NCI-H446 (cell line): ENCODE data around the gene TEX19.
A peak's percentile ranks its signal among the peaks of the same experiment; 100 is the strongest.
"Not testable (repeated sequence)": the region's sequence is repeated elsewhere in the genome, so short reads cannot be mapped to it uniquely, and the experiment has no call there.

Experiments used
- DNase-seq, 2 experiments: peaks; one replicate each; lab custom pipeline; 2025; lab: John Stamatoyannopoulos, UW

Gene TEX19

DNA sequence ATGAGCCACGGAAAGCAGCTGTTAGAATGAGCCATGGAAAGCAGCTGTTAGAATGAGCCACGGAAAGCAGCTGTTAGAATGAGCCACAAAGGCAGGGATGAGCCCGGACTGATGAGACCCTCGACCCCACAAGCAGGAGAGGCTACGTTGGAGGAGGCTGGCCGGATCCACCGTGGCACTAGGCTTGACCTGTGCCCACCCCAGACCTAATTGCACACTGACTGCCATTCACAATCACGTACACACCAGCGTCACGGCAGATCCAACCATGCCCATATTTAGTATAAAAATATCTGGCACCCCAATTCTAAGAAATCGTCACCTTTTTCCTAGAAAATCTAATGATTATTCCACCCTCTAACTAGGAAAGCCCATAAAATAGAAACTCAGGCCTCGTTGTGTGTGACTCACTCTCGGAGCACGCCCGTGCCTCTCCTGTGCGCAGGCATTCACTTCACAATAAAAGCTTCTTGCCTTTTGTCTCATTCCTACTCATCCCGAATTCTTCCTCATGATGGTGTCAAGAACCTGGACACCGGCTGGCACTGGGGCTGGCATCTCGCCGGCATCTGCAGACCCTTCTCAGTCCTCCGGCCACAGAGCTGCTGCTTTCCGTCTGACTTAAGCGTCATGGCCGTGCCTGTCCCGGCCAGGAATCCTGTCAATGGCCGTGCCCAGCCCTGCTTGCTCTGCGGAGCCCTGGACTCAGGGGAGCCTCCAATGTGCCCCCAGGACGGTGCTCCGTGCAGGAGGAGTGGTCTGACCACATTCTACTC lies 20.0 kb upstream of the TEX19 start:
- peak in 1 of 2 experiments; percentile 67 for DNase-seq

DNA sequence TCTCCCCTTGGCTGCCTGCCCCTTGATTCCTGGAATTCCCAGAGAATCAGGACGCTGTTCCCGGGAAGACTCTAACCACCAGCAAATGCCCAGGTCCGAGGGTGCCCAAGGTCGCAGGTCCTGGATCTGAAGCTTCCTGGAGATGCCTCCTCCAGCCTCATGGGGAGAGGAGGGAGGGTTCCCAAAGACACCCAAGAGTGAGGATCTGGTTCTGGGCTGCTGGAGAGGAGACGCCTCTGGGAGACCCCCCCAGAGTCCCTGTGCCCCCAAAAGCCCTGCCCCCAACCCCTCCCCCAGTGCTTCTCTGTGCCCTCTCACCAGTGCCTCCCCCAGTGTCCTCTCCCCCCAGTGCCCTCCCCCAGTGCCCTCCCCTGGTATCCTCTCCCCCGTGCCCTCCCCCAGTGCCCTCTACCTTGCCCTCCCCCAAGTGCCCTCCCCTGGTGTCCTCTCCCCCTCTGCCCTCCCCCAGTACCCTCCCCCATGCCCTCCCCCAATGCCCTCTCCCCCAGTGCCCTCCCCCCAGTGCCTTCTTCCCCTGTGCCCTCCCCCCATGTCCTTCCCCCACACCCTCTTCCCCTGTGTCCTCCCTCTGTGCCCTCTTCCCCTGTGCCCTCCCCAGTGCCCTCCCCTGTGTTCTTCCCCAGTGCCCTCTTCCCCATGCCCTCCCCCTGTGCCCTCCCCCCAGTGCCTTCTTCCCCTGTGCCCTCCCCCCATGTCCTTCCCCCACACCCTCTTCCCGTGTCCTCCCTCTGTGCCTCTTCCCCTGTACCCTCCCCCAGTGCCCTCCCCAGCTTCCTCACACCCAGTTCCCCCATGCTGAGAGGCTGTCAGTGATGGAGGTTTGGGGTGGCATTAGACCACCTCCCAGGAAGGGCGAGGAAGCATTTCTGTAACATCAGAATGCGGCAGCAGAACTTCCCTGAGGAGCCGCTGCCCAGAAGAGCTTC lies 19.1 kb upstream of the TEX19 start:
- DNase-seq: peak in 1 of 2 experiments; percentile 51

- DNase-seq: no peak
These were observed 16.5 kb upstream of the TEX19 start for GRCh38 chr17:82342361-82343079.

GRCh38 chr17:82343560-82343959 lies 15.5 kb upstream of the TEX19 start:
- no peak for DNase-seq

- DNase-seq: no peak
These were observed 14.7 kb upstream of the TEX19 start for GRCh38 chr17:82344175-82344907.

DNA sequence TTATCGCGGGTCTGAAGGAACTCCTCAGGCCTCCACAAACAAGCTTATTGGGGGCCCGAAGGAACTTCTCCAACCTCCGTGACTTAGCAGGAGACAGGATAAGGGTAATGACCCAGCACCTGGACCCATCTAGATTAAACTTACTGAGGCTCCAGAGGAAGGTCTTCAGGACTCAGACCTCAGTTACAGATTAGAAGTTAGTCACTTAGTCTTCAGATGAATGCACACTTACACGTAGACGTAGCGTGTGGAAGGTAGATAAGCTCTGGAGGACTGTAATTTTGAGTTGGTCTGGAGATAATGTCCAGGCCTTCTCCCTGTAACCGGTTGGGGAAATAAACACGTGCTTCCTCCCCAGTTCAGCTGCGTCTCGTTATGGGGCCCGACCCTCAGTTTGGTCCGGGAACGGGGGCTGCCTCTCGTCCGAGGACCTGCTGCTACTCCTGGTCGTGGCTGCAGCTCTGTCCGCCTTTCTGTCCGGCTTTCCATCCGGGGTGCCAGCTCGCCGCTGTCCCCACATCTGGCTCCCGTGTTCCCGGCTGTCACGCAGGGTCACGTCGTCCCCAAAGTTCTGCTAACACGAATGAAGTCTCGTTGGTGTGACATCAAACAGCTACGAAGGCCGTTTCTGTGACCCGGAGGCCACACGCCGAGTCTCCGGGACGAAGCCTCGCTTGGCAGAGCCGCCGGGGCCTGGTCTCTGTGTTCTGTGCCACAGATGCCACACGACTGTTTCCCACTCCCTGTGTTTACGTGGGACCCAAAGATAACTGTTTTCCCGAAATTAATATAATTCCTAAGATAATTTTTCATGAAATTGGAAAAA lies 13.7 kb upstream of the TEX19 start:
- no peak for DNase-seq

DNA sequence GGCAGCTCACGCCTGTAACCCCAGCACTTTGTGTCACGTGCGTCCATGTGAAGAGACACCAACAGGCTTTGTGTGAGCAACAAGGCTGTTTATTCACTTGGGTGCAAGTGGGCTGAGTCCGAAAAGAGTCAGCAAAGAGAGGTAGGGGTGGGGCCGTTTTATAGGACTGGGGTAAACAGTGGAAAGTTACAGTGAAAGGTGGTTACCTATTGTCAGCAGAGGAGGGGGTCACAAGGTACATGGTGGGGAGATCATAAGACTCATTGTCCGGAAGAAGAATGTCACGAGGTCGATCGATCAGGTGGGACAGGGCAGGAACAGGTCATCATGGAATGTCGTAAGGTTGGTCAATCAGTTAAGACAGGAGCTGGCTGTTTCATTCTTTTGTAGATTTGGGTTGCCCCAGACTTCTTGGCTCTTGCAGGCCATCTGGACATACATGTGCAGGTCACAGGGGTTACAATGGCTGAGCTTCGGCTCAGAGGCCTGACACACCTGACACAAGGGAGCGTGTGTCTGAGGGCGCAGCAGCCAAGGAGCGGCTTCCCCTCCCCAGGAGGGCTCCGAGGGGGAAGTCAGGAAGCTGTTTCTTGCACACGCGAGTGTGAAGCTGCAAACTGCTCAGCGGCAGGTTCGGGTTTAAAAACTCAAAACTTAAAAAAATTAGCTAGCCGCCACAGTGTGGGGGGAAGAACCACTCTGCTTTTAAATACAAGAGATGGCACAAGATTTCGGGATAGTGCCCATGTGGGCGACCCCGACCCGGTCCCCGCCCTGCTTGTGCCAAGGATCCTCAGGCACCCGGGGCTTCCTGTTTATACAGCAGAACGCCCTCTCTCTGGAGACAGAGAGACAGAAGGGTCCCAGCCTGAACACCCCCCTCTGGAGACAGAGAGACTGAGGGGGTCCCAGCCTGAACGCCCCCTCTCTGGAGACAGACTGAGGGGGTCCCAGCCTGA lies 12.4 kb upstream of the TEX19 start:
- DNase-seq: no peak

DNA sequence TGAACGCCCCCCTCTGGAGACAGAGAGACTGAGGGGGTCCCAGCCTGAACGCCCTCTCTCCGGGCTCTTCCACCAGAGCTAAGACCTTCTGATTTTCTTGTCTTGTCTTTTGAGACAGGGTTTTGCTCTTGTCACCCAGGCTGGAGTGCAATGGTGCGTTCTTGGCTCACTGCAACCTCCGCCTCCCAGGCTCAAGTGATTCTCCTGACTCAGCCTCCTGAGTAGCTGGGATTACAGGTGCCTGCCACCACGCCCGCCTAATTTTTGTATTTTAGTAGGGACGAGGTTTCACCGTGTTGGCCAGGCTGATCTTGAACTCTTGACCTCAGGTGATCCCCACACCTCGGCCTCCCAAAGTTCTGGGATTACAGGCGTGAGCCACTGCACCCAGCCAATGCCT lies 11.1 kb upstream of the TEX19 start:
- not testable (repeated sequence) for DNase-seq

DNA sequence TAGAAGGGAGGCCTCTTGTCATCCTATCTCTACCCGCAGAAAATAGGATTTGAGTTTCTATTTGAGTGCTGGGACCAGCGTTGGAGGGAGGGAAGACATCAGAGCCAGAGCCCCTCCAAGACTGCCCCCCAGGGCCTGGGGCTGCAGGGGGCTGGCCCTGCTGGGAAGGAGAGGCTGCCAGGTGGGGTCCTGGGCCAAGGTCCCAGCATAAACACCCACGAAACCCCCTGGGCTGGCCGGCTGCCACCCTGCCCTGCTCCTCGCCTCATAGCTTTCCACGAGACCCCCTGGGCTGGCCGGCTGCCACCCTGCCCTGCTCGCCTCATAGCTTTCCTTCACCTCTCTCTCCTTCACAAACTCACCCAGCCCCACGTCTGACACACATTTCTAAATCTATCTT lies 10.6 kb upstream of the TEX19 start:
- no peak for DNase-seq

GRCh38 chr17:82348866-82349265 lies 10.2 kb upstream of the TEX19 start:
- DNase-seq: no peak

GRCh38 chr17:82349287-82349701 lies 9.8 kb upstream of the TEX19 start:
- DNase-seq: no peak

- no peak for DNase-seq
These were observed 8.6 kb upstream of the TEX19 start for GRCh38 chr17:82350182-82351030.

DNA sequence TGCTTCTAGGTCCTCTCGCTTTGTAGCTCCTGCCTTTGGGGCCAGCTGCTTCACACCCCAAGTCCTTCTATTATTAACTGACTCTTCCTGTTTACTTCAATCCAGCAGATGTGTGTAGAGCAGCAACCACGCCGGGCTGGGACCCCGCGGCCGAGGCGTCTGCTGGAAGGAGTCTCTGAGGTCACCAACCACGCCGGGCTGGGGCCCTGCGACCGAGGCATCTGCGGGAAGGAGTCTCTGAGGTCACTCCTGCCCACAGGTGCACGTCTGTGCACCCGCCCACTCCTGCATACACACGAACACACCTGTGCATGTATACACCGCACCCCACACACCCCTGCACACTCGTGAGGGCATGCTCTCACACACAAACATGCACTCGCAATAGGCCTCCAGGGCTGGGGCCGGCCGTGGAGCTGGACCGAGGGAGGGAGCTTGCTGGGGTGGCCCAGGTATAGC lies 7.8 kb upstream of the TEX19 start:
- no peak for DNase-seq

GRCh38 chr17:82351713-82352488 lies 7.1 kb upstream of the TEX19 start:
- peak; percentile 78 to 92 for DNase-seq

- DNase-seq: no peak
These were observed 5.6 kb upstream of the TEX19 start for GRCh38 chr17:82353484-82353883.

- no peak for DNase-seq
These were observed 4.2 kb upstream of the TEX19 start for GRCh38 chr17:82354804-82355308.

DNA sequence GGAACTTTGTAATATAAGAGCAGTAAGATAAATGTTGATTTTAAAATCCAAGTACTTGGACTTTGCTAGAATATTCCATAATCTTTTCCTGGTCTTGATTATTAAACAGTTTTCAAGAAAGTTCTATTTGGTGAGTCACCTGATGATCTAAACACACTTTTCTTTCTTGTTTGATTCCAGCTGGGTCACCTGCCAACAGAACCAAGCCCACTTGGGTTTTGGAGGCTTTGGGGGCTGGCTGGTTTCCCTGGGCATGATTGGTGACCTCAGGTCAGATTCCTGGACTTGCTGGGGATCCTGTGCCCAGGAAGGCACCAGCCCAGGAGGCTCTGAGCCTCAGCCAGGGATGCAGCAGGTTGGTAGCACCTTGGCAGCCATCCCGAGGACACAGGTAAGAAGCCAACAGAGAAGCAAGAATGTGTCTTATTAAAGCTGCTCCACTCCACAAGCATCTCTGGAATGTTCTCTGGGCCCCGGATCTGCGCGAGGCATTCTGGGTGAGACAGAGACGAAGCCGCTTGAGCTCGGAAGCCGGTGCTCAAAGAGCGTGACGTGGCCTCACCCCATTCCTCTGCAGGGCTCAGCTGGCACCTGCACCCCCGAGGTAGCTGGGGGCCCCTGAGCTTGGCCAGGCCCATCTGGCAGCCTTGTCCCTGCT lies 3.1 kb upstream of the TEX19 start:
- no peak for DNase-seq
